Smooth muscle cell (in vitro differentiated cells): ENCODE results near the gene FXYD1. TPM values are rescaled to one million over a fixed set of nuclear protein-coding genes. Genes with fewer than 3 reads are reported as not detected.

ENCODE experiments used
- DNase-seq: peaks from one replicate; lab custom pipeline; 2025; ENCODE audit not compliant: unreplicated experiment; lab: John Stamatoyannopoulos, UW
- H2AFZ ChIP-seq: fragments of 200-600 bp; sonication (generic); 2 replicates; pipeline ENCODE4 v1.6.0; 2016; ENCODE audit warnings: antibody characterized with exemption, low read depth, mild to moderate bottlenecking
- H3F3A ChIP-seq: fragments of 200-600 bp; sonication (generic); 2 replicates; pipeline ENCODE4 v1.6.0; 2017; ENCODE audit warnings: antibody characterized with exemption, low read depth
- H3K27ac ChIP-seq: fragments of 200-600 bp; sonication (generic); 2 replicates; pipeline ENCODE4 v1.5.1; 2016; ENCODE audit warnings: low read depth, mild to moderate bottlenecking
- H3K27me3 ChIP-seq: fragments of 200-600 bp; sonication (generic); 2 replicates; pipeline ENCODE4 v1.6.1; 2016; ENCODE audit warnings: low read depth, mild to moderate bottlenecking
- H3K36me3 ChIP-seq: fragments of 200-600 bp; sonication (generic); 2 replicates; pipeline ENCODE4 v1.5.1; 2016; ENCODE audit warnings: low read depth
- H3K4me1 ChIP-seq: fragments of 200-600 bp; sonication (generic); 2 replicates; pipeline ENCODE4 v1.5.1; 2016; ENCODE audit warnings: low read depth
- H3K4me2 ChIP-seq: fragments of 200-600 bp; sonication (generic); 2 replicates; pipeline ENCODE4 v1.6.0; 2016; ENCODE audit warnings: mild to moderate bottlenecking
- H3K4me3 ChIP-seq: fragments of 200-600 bp; sonication (generic); 2 replicates; pipeline ENCODE4 v1.5.1; 2016; ENCODE audit warnings: mild to moderate bottlenecking
- H3K79me2 ChIP-seq: fragments of 200-600 bp; sonication (generic); 2 replicates; pipeline ENCODE4 v1.6.0; 2016; ENCODE audit warnings: low read depth, mild to moderate bottlenecking
- H3K9ac ChIP-seq: fragments of 200-600 bp; sonication (generic); 2 replicates; pipeline ENCODE4 v1.6.0; 2016; ENCODE audit warnings: low read depth
- H3K9me3 ChIP-seq: fragments of 200-600 bp; sonication (generic); replicated peaks from 2 replicates; pipeline ENCODE4 v1.5.1; 2016; ENCODE audit warnings: low read depth
- H4K20me1 ChIP-seq: fragments of 200-600 bp; sonication (generic); 2 replicates; pipeline ENCODE4 v1.6.0; 2016; ENCODE audit warnings: low read depth
- WGBS: methylation state at CpG from one replicate; pipeline ENCODE4 v1.1.7; 2016; ENCODE audit warnings: low lambda C conversion rate; 5-methylcytosine and 5-hydroxymethylcytosine counted together
- polyA plus RNA-seq: library from polyadenylated mRNA; unstranded; fragments of >200 nt; fragmentation: Nextera tagmentation; extraction: Ambion mirVana; gene quantifications from 2 replicates; pipeline ENCODE4 v1.2.1, GENCODE V29; 2016
- total RNA-seq: library from RNA; depleted of rRNA; stranded (reverse); fragments of >200 nt; gene quantifications from 2 replicates; pipeline ENCODE4 v1.2.3, GENCODE V29; 2014
- TF ChIP-seq, protein P1 (sequence below): fragments of 200-600 bp; sonication (generic); IDR thresholded peaks from 2 replicates; pipeline ENCODE4 v1.5.1; 2017; ENCODE audit warnings: borderline replicate concordance, mild to moderate bottlenecking, antibody characterized with exemption; ENCODE audit not compliant: insufficient read depth, poor library complexity, severe bottlenecking

The FXYD1 gene
- total and polyA plus RNA-seq, 2 experiments from 2014 or later: 2.7 to 3.2 TPM

GRCh38 chr19:35117116-35117515 lies 21.5 kb upstream of the FXYD1 start:
- no peaks in the 10 kb centered on the region for H3K79me2 ChIP-seq

DNA sequence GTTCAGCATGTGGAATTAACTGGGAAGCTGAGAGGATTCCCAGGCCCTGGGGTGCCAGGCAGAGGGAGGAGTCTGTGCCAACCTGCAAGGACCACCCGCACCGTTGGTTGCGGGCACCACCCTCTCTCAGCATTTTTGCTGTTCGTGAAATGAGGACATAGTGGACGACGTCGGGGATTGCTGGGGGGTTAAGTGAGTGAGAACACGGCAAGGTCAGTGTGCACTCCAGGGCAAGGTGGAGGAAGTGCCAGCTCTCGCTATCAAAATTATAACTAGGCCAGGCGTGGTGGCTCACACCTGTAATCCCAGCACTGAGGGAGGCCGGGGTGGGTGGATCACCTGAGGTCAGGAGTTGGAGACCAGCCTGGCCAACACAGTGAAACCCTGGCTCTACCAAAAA lies 20.8 kb upstream of the FXYD1 start:
- Histone ChIP-seq H3K79me2 (no peaks in the 10 kb centered on the region), H3K4me1 (peaks cover 10% of the 10 kb centered on the region)
- WGBS: 87% methylated on average over 11 of the region's 11 CpGs

More at GRCh38 chr19:35117116-35117515, 21.5 kb upstream of the FXYD1 start:
- no peak overlapping the region for H2AFZ ChIP-seq
- H3K27me3 ChIP-seq: no peaks in the 10 kb centered on the region
- H3F3A ChIP-seq: no peaks in the 10 kb centered on the region
- no peaks in the 10 kb centered on the region for H3K36me3 ChIP-seq
- no peak overlapping the region for H3K9ac ChIP-seq
- WGBS: 68% methylated on average over 8 of the region's 8 CpGs
- H3K4me1 ChIP-seq: peaks cover 7% of the 10 kb centered on the region
- H3K4me2 ChIP-seq: no peak overlapping the region
- no peaks in the 10 kb centered on the region for H3K9me3 ChIP-seq
- H3K4me3 ChIP-seq: peak overlapping the region; percentile 43
- no peaks in the 10 kb centered on the region for H4K20me1 ChIP-seq
- no peak for DNase-seq
- H3K27ac ChIP-seq: no peak overlapping the region
- TF ChIP-seq, protein P1, sequence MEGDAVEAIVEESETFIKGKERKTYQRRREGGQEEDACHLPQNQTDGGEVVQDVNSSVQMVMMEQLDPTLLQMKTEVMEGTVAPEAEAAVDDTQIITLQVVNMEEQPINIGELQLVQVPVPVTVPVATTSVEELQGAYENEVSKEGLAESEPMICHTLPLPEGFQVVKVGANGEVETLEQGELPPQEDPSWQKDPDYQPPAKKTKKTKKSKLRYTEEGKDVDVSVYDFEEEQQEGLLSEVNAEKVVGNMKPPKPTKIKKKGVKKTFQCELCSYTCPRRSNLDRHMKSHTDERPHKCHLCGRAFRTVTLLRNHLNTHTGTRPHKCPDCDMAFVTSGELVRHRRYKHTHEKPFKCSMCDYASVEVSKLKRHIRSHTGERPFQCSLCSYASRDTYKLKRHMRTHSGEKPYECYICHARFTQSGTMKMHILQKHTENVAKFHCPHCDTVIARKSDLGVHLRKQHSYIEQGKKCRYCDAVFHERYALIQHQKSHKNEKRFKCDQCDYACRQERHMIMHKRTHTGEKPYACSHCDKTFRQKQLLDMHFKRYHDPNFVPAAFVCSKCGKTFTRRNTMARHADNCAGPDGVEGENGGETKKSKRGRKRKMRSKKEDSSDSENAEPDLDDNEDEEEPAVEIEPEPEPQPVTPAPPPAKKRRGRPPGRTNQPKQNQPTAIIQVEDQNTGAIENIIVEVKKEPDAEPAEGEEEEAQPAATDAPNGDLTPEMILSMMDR: no peak

DNA sequence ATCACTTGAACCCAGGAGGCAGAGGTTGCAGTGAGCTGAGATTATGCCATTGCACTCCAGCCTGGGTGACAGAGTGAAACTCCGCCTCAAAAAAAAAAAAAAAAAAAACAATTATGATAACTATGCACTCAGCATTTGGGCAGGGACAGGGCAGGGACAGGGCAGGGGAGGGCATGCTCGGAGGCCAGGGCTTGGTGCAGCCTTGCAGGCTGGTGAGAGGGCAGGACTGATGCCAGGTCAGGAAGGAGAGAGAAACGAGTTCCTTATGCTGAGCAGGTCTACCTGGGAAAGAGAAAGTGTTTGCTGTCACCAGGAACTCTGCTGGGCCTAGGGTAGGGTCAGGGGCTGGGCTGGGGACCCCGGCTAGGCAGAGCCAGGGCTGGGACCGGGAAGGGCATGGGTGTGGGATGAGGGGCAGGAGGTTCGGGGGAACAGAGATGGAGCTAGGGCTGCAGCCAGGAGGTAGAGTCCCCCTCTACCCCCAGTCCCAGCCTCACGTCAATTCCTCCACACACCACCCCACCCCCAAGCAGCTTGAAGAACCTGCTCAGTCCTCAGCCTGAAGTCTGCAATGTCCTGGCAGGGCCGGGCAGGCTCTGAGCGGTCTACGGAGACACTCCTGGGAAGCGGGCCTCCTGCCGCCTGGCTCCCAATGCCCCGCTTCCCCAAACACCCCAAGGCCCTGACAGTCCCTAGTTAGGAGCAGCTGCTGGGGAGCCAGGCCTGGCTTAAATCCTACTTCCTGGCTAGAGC lies 20.2 kb upstream of the FXYD1 start:
- H3K27ac ChIP-seq: no peak overlapping the region
- peaks cover 16% of the 10 kb centered on the region for H3K4me1 ChIP-seq
- H3K9me3 ChIP-seq: no peaks in the 10 kb centered on the region
- no peaks in the 10 kb centered on the region for H4K20me1 ChIP-seq
- no peak overlapping the region for H3K4me3 ChIP-seq
- H3K36me3 ChIP-seq: no peaks in the 10 kb centered on the region
- no peak overlapping the region for H3K4me2 ChIP-seq
- no peaks in the 10 kb centered on the region for H3K79me2 ChIP-seq
- WGBS: 90% methylated on average over 13 of the region's 13 CpGs
- H2AFZ ChIP-seq: no peak overlapping the region
- TF ChIP-seq, protein P1: no peak
- H3K9ac ChIP-seq: no peak overlapping the region
- no peaks in the 10 kb centered on the region for H3K27me3 ChIP-seq
- no peak for DNase-seq
- H3F3A ChIP-seq: no peaks in the 10 kb centered on the region

More for the DNA sequence above, 20.8 kb upstream of the FXYD1 start:
- Histone ChIP-seq H2AFZ (no peak overlapping the region), H3K27ac (no peak overlapping the region), H4K20me1 (no peaks in the 10 kb centered on the region), H3F3A (no peaks in the 10 kb centered on the region), H3K36me3 (no peaks in the 10 kb centered on the region), H3K4me2 (no peak overlapping the region), H3K4me3 (no peak overlapping the region), H3K9ac (no peak overlapping the region), H3K27me3 (no peaks in the 10 kb centered on the region), H3K9me3 (no peaks in the 10 kb centered on the region)
- TF ChIP-seq, protein P1: no peak
- DNase-seq: no peak

DNA sequence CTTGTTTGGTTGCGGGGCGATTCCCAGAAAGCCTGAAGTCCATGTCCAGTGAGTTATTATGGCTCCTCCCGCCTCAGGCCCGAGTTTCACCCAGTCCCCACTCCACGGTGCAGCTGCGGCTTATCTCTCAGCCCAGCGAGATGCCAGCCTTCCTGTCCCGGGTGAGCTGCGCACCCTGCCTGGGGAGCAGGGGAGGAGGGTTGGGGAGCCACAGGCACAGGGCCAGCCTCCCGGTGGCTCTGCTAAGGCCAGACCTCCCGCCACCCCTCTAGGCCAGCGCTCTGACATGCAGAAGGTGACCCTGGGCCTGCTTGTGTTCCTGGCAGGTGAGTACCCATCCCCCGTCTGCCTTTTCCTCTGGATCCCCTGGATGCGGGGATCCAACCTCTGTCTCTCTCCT lies 19.5 kb upstream of the FXYD1 start:
- DNase-seq: no peak
- 90% methylated on average over 14 of the region's 14 CpGs for WGBS
- Histone ChIP-seq H3K36me3 (no peaks in the 10 kb centered on the region), H4K20me1 (no peaks in the 10 kb centered on the region), H3K9me3 (no peaks in the 10 kb centered on the region), H2AFZ (no peak overlapping the region), H3K4me2 (no peak overlapping the region), H3K4me3 (no peak overlapping the region), H3K9ac (no peak overlapping the region), H3K4me1 (peaks cover 17% of the 10 kb centered on the region), H3K27ac (no peak overlapping the region), H3F3A (no peaks in the 10 kb centered on the region), H3K79me2 (no peaks in the 10 kb centered on the region), H3K27me3 (no peaks in the 10 kb centered on the region)
- TF ChIP-seq, protein P1: no peak
